ENCODE results near the gene LDLRAD3.

DNA sequence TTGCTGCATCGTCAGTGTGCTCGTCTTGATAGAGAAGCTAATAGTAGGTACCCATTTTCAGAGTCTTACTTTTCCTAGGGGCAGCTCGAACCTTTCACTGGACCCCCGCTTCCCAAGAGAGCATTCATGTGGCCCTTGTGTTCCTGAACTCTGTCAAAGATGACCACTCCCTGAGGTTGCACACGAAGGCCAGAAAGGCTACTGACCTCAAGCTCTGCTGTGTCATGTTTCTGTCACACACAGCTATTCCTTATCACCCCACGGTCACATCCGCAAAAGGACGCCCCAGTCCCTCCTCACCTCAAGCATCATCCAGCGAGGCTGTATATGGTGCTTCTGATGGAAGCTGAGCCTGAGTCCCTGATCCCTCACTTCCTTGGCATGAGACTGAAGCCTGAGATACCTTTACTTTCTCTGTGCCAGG lies 171.5 kb downstream of the LDLRAD3 start:
- no peak for TF ChIP-seq HDGF (IDR thresholded peaks at IDR 0.05; ENCODE audit: borderline replicate concordance)
- TF ChIP-seq ARNT (IDR thresholded peaks at IDR 0.05): no peak
- no peak for TF ChIP-seq FOXK2 (IDR thresholded peaks at IDR 0.05)
- TF ChIP-seq CTBP1 (IDR thresholded peaks at IDR 0.05; ENCODE audit: borderline replicate concordance): no peak
- TF ChIP-seq BHLHE40 (IDR thresholded peaks at IDR 0.05; ENCODE audit: borderline replicate concordance): no peak
- TF ChIP-seq SP1 (IDR thresholded peaks at IDR 0.05): no peak
- no peak for TF ChIP-seq FOXM1 (IDR thresholded peaks at IDR 0.05; ENCODE audit: borderline replicate concordance)
- TF ChIP-seq ZNF384 (IDR thresholded peaks at IDR 0.05): no peak
- TF ChIP-seq ELF4 (IDR thresholded peaks at IDR 0.05): no peak

All from HEK293T (cell line).